Mesenchymal stem cell (in vitro differentiated cells and primary cell): Measurements from ENCODE around the gene C10orf71.

Experiments used
- DNase-seq: peaks from one replicate; pipeline ENCODE4 v3.0.0-alpha.2; 2013
- H2AFZ ChIP-seq: one replicate; pipeline ENCODE4 v1.6.1; 2013; ENCODE audit warnings: low read depth, mild to moderate bottlenecking, control low read depth, inconsistent platforms, low read length, moderate library complexity
- H2AK5ac ChIP-seq: 2 replicates; pipeline ENCODE4 v1.6.1; 2013; ENCODE audit warnings: low read length, moderate library complexity, mild to moderate bottlenecking, inconsistent platforms; ENCODE audit not compliant: severe bottlenecking
- H2BK120ac ChIP-seq: one replicate; pipeline ENCODE4 v1.6.1; 2013; ENCODE audit warnings: low read depth, mild to moderate bottlenecking, inconsistent platforms, low read length, moderate library complexity
- H2BK12ac ChIP-seq, 2 experiments: one replicate each; pipeline ENCODE4 v1.6.1; 2013; ENCODE audit warnings: inconsistent platforms in 2 of 2, low read length in 2 of 2, mild to moderate bottlenecking in 2 of 2, moderate library complexity in 2 of 2, control low read depth in 1 of 2
- H2BK15ac ChIP-seq: one replicate; pipeline ENCODE4 v1.6.1; 2013; ENCODE audit warnings: mild to moderate bottlenecking, low read depth, inconsistent platforms; ENCODE audit not compliant: poor library complexity, severe bottlenecking
- H2BK5ac ChIP-seq: 2 replicates; pipeline ENCODE4 v1.6.1; 2013; ENCODE audit warnings: low read depth, mild to moderate bottlenecking, low read length, control low read depth, inconsistent platforms; ENCODE audit not compliant: poor library complexity, severe bottlenecking
- H3K14ac ChIP-seq, 2 experiments: one replicate each; pipeline ENCODE4 v1.6.1; 2013; ENCODE audit warnings: inconsistent platforms in 2 of 2, low read length in 2 of 2, control low read depth in 1 of 2, mild to moderate bottlenecking in 1 of 2, moderate library complexity in 1 of 2
- H3K18ac ChIP-seq, 2 experiments: one replicate each; pipeline ENCODE4 v1.6.1; 2013; ENCODE audit warnings: inconsistent platforms in 2 of 2, low read length in 2 of 2, control low read depth in 1 of 2, low read depth in 1 of 2, mild to moderate bottlenecking in 1 of 2
- H3K23ac ChIP-seq, 2 experiments: one replicate each; pipeline ENCODE4 v1.6.1; 2013; ENCODE audit warnings: inconsistent platforms in 2 of 2, low read length in 2 of 2, mild to moderate bottlenecking in 2 of 2, moderate library complexity in 2 of 2, control low read depth in 1 of 2
- H3K27ac ChIP-seq: 2 replicates; pipeline ENCODE4 v1.5.1; 2013; ENCODE audit warnings: mild to moderate bottlenecking, moderate library complexity, low read length, control low read depth, inconsistent platforms; ENCODE audit not compliant: poor library complexity, severe bottlenecking
- H3K27me3 ChIP-seq, 2 experiments: 2 replicates each; pipeline versions ENCODE4 v1.6.1 to v1.7.0; 2013; ENCODE audit warnings: low read length in 2 of 2, mild to moderate bottlenecking in 2 of 2, moderate library complexity in 2 of 2, control low read depth in 1 of 2, inconsistent platforms in 1 of 2; ENCODE audit not compliant: control insufficient read depth in 1 of 2, insufficient read depth in 1 of 2
- H3K36me3 ChIP-seq, 2 experiments: 2 replicates each; pipeline versions ENCODE4 v1.6.1 to v1.7.0; 2013; ENCODE audit warnings: low read length in 2 of 2, control low read depth in 1 of 2, inconsistent platforms in 1 of 2, low read depth in 1 of 2, mild to moderate bottlenecking in 1 of 2; ENCODE audit not compliant: insufficient read depth in 2 of 2, control insufficient read depth in 1 of 2
- H3K4ac ChIP-seq, 2 experiments: one replicate each; pipeline ENCODE4 v1.6.1; 2013; ENCODE audit warnings: inconsistent platforms in 2 of 2, low read length in 2 of 2, mild to moderate bottlenecking in 2 of 2, moderate library complexity in 2 of 2, control low read depth in 1 of 2, low read depth in 1 of 2
- H3K4me1 ChIP-seq: 2 replicates; pipeline ENCODE4 v1.6.1; 2013; ENCODE audit warnings: low read depth, low read length, control low read depth; ENCODE audit not compliant: control insufficient read depth, insufficient read depth
- H3K4me2 ChIP-seq: 2 replicates; pipeline ENCODE4 v1.6.1; 2013; ENCODE audit warnings: low read length, mild to moderate bottlenecking, inconsistent platforms; ENCODE audit not compliant: poor library complexity, severe bottlenecking
- H3K4me3 ChIP-seq, 2 experiments: 2 replicates each; pipeline versions ENCODE4 v1.5.1 to v1.7.0; 2013; ENCODE audit warnings: low read length in 2 of 2, mild to moderate bottlenecking in 2 of 2, control low read depth in 1 of 2, low read depth in 1 of 2; ENCODE audit not compliant: insufficient read depth in 1 of 2
- H3K79me1 ChIP-seq: replicated peaks from 2 replicates; pipeline ENCODE4 v1.6.1; 2013; ENCODE audit warnings: mild to moderate bottlenecking, control low read depth, low read length, inconsistent platforms; ENCODE audit not compliant: poor library complexity, severe bottlenecking
- H3K9ac ChIP-seq: 2 replicates; pipeline ENCODE4 v1.7.0; 2013; ENCODE audit warnings: mild to moderate bottlenecking, low read length, moderate library complexity
- H3K9me3 ChIP-seq: 2 replicates; pipeline ENCODE4 v1.7.0; 2013; ENCODE audit warnings: mild to moderate bottlenecking, low read length; ENCODE audit not compliant: control insufficient read depth
- H4K8ac ChIP-seq: one replicate; pipeline ENCODE4 v1.6.1; 2013; ENCODE audit warnings: inconsistent platforms, mild to moderate bottlenecking, low read length, moderate library complexity
- H4K91ac ChIP-seq: one replicate; pipeline ENCODE4 v1.6.1; 2013; ENCODE audit warnings: mild to moderate bottlenecking, low read length, inconsistent platforms
- WGBS: methylation state at CpG from one replicate; pipeline ENCODE4 v1.1.7; 2013; ENCODE audit warnings: mixed read lengths; 5-methylcytosine and 5-hydroxymethylcytosine counted together

The C10orf71 gene

GRCh38 chr10:49344840-49345239 lies 45.9 kb downstream of the C10orf71 start:
- Histone ChIP-seq H3K4me1 (no peaks in the 10 kb centered on the region), H4K8ac (no peak overlapping the region), H3K27ac (no peak overlapping the region), H3K36me3 (no peaks in the 10 kb centered on the region), H2AK5ac (no peak overlapping the region), H3K27me3 (peaks cover 0 to 16% of the 10 kb centered on the region in 2 experiments), H3K18ac (no peak overlapping the region), H2BK15ac (no peak overlapping the region), H3K9ac (no peak overlapping the region), H2BK120ac (no peak overlapping the region), H4K91ac (no peak overlapping the region), H3K4ac (no peak overlapping the region), H3K4me3 (no peak overlapping the region), H2BK5ac (no peak overlapping the region), H2AFZ (no peak overlapping the region), H3K79me1 (no peaks in the 10 kb centered on the region), H2BK12ac (no peak overlapping the region), H3K23ac (no peak overlapping the region), H3K9me3 (peaks cover 7% of the 10 kb centered on the region), H3K14ac (no peak overlapping the region), H3K4me2 (no peak overlapping the region)
- no peak for DNase-seq
- WGBS = 81% methylated on average over 1 of the region's 2 CpGs

GRCh38 chr10:49347342-49347741 lies 48.4 kb downstream of the C10orf71 start:
- no peak overlapping the region for H2AK5ac ChIP-seq
- H3K4me2 ChIP-seq = no peak overlapping the region
- H2BK15ac ChIP-seq = no peak overlapping the region
- no peak for DNase-seq
- H3K14ac ChIP-seq = no peak overlapping the region
- H4K91ac ChIP-seq = no peak overlapping the region
- H2AFZ ChIP-seq = no peak overlapping the region
- no peak overlapping the region for H4K8ac ChIP-seq
- H2BK12ac ChIP-seq = no peak overlapping the region
- H3K4me1 ChIP-seq = no peaks in the 10 kb centered on the region
- no peak overlapping the region for H3K4me3 ChIP-seq
- no peak overlapping the region for H3K27ac ChIP-seq
- 82% methylated on average over 4 of the region's 4 CpGs for WGBS
- no peak overlapping the region for H3K18ac ChIP-seq
- H3K27me3 ChIP-seq = peaks cover 0 to 29% of the 10 kb centered on the region in 2 experiments
- no peak overlapping the region for H3K4ac ChIP-seq
- H2BK5ac ChIP-seq = no peak overlapping the region
- no peak overlapping the region for H3K23ac ChIP-seq
- H3K79me1 ChIP-seq = no peaks in the 10 kb centered on the region
- H3K36me3 ChIP-seq = no peaks in the 10 kb centered on the region
- no peak overlapping the region for H3K9ac ChIP-seq
- H3K9me3 ChIP-seq = peaks cover 16% of the 10 kb centered on the region
- no peak overlapping the region for H2BK120ac ChIP-seq

DNA sequence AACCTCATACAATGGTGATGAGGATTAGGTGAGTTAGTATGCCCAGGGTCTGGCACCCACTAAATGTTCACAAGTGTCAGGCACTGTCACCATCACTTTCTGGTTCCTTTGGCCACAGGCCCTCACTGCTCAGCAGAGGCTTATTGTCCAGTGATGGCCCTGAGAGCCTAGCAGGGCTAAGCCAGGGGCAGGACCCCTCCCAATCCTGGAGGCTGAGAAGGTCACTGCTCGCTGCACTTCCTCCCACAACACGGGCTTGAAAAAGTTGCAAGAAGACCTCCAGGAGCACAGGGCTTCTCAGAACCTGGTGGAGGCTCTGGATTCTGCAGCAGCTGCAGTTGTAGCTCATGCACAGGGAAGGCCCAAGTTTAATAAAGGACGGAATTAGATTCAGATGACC lies 48.9 kb downstream of the C10orf71 start:
- H3K14ac ChIP-seq = no peak overlapping the region
- H3K9ac ChIP-seq = no peak overlapping the region
- H3K4me3 ChIP-seq = peak overlapping the region in 1 of 2 experiments; percentile 36
- no peaks in the 10 kb centered on the region for H3K36me3 ChIP-seq
- no peaks in the 10 kb centered on the region for H3K4me1 ChIP-seq
- H3K27me3 ChIP-seq = peaks cover 0 to 34% of the 10 kb centered on the region in 2 experiments
- no peak overlapping the region for H3K4ac ChIP-seq
- no peak overlapping the region for H2AK5ac ChIP-seq
- no peak overlapping the region for H3K23ac ChIP-seq
- no peak overlapping the region for H2BK120ac ChIP-seq
- H2BK5ac ChIP-seq = no peak overlapping the region
- H3K18ac ChIP-seq = no peak overlapping the region
- no peak overlapping the region for H3K4me2 ChIP-seq
- 60% methylated on average over 3 of the region's 3 CpGs for WGBS
- no peak for DNase-seq
- H2BK12ac ChIP-seq = no peak overlapping the region
- no peaks in the 10 kb centered on the region for H3K79me1 ChIP-seq
- H2AFZ ChIP-seq = no peak overlapping the region
- H2BK15ac ChIP-seq = no peak overlapping the region
- peaks cover 16% of the 10 kb centered on the region for H3K9me3 ChIP-seq
- no peak overlapping the region for H4K8ac ChIP-seq
- H3K27ac ChIP-seq = no peak overlapping the region
- no peak overlapping the region for H4K91ac ChIP-seq

GRCh38 chr10:49348593-49348992 lies 49.6 kb downstream of the C10orf71 start:
- H3K14ac ChIP-seq = no peak overlapping the region
- H2BK120ac ChIP-seq = no peak overlapping the region
- DNase-seq = no peak
- WGBS = 71% methylated on average over 2 of the region's 2 CpGs
- H3K27ac ChIP-seq = no peak overlapping the region
- no peak overlapping the region for H4K91ac ChIP-seq
- no peak overlapping the region for H3K4ac ChIP-seq
- peaks cover 16% of the 10 kb centered on the region for H3K9me3 ChIP-seq
- H3K9ac ChIP-seq = no peak overlapping the region
- no peaks in the 10 kb centered on the region for H3K36me3 ChIP-seq
- no peak overlapping the region for H3K18ac ChIP-seq
- no peak overlapping the region for H3K4me3 ChIP-seq
- no peak overlapping the region for H2BK12ac ChIP-seq
- H2AK5ac ChIP-seq = no peak overlapping the region
- no peaks in the 10 kb centered on the region for H3K4me1 ChIP-seq
- H3K4me2 ChIP-seq = no peak overlapping the region
- no peak overlapping the region for H2AFZ ChIP-seq
- no peak overlapping the region for H4K8ac ChIP-seq
- no peaks in the 10 kb centered on the region for H3K79me1 ChIP-seq
- H3K23ac ChIP-seq = no peak overlapping the region
- H2BK5ac ChIP-seq = no peak overlapping the region
- H3K27me3 ChIP-seq = peaks cover 0 to 40% of the 10 kb centered on the region in 2 experiments
- H2BK15ac ChIP-seq = no peak overlapping the region
